LNCAP (cell line): ENCODE data around the gene NAV2.

Experiments
- CTCF ChIP-seq: fragments of 450-650 bp; IDR thresholded peaks from 2 replicates; pipeline ENCODE4 v1.5.1; 2017; ENCODE audit warnings: mild to moderate bottlenecking

NAV2 gene

GRCh38 chr11:19740586-19740985 is 27.9 kb downstream of the NAV2 start:
- no peak for TF ChIP-seq CTCF

GRCh38 chr11:19742588-19743292 is 30.1 kb downstream of the NAV2 start:
- peak; percentile 87 for TF ChIP-seq CTCF

GRCh38 chr11:19743622-19744021 is 31.0 kb downstream of the NAV2 start:
- TF ChIP-seq CTCF = no peak

GRCh38 chr11:19744130-19744529 is 31.5 kb downstream of the NAV2 start:
- TF ChIP-seq CTCF = no peak

- no peak for TF ChIP-seq CTCF
Measured at GRCh38 chr11:19746086-19746485, 33.4 kb downstream of the NAV2 start.

- no peak for TF ChIP-seq CTCF
Measured at GRCh38 chr11:19747634-19748033, 35.0 kb downstream of the NAV2 start.

GRCh38 chr11:19751055-19751454 is 38.4 kb downstream of the NAV2 start:
- TF ChIP-seq CTCF = no peak
